Activated naive CD4-positive, alpha-beta T cell treated with anti-CD3 and anti-CD28 coated beads, Interleukin-2, amount 50 U/mL, for 16 hours (primary cell): ENCODE data around the gene ISLR.

Experiments
- DNase-seq: peaks from one replicate; pipeline ENCODE4 v3.0.0-alpha.2; 2020

ISLR gene

GRCh38 chr15:74216949-74217348 lies 43.4 kb downstream of the ISLR start:
- no peak for DNase-seq

DNA sequence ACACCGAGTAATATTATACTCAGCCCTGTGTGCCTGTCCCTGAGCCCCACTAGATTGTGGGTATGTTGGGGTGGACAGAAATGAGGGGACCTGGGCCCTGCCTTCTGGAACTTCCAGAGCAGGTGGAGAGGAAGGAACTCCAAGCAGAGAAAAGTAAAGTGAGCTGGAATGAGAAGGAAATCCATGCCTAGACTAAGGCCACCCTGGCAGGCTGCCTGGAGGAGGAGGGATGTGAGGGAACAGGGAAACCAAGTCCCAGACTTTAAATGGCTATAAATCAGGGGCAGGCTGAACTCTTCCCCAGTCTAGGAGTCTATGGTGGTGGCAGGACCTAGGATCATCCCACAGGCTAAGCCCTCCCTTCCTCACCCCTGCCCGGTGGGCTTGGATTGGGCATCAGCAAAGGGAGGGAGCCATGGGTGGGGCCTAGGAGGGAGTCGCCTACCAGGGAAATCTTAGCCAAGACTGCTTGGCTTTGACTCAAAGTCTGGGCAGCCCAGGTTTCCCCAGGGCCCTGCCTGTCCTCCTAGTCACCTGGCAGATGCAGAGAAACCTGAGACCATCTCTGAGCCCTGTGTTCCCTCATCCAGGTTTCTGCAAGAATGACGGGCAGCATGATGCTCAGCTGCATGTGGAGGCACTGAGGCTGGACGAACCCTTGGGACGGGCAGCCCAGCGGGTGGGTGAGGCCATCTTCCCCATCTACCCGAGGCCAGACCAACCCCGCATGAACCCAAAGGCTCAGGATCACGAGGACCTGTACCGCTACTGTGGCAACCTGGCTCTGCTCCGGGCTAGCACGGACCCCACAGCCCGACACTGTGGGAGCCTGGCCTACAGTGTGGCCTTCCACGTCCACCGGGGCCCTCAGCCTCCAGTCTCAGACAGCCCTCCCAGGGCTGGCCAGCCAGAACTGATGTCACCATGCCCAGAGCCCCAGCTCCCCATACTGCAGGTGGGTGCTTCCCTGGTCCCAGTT lies 44.7 kb downstream of the ISLR start:
- DNase-seq = no peak

DNA sequence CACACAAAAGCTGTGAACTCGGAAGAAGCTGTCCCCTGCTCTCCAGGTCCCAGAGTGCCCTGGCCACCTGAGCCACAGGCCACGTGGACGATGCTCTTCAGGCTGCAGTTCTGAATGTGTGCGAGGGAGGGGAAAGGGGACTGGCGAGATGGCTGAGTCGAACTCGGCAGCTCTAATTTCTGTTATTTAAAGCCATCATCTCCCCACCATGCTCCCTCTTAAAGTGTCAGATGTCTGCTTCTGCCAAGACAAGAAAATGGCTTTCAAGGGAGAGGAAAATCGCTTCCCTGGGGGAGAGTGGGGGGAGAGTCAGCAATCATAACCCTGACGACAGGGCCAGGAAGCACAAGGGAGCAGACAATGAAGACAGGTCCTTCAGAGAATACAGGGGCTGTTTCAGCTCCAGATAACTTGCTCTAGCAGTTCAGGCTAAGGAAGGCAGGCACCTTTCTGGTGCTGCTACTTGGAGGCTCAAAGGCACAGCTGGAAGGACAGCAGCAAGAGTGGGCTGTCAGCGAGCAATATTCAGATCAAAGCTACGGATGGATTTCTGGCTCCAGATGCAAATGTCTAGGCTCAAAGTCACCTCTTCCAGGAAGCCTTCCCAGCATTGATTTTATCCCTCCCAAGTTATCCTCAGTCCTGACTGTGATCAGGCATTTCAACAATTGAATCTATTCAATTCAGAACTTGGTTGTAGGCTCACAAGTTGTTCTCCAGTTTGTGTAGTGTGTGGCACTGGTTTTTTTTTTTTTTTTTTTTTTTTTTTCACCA lies 47.2 kb downstream of the ISLR start:
- DNase-seq = no peak

GRCh38 chr15:74221399-74222239 lies 48.1 kb downstream of the ISLR start:
- DNase-seq = no peak

DNA sequence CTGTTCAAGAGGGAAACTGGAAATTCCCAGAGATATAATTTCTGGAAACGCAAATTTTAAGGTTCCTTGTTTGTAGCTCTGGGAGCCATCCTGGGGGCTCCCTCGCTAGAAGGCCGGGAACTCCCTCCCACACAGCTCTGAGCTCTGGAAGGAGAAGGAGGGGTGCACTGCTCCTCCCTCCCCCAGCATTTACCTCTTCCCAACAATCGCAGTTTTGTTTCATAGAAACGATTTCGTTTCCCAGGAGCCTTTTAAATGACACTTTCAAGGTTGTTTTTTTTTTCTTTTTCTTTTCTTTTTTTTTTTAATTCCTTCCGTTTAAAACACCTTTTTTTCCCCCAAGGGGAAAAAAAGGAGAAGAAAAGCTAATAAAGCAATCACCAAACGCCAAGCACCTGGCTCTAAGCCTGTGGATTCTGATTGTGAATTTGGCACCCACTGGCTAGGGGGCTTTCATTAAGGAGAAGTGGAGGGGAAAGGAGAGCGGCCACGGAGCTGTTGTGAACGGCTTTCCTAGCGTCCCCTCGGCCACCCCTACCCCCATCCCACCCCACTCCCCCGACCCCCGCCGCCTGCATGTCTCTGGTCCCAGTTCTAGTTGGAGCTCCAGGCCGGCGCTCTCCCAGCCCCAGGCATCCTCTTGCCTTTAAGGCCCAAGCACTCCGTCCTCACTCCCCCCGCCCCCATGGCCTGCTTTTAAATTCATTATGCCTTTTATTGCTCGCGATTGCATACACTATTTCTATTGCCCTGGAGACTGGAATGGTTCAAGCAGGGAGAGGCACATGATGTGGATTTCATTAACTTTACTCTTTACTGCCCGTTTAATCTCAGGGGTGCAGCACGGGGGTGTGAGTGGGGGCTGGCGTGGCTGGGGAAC lies 49.0 kb downstream of the ISLR start:
- no peak for DNase-seq

- no peak for DNase-seq
These were observed 52.4 kb downstream of the ISLR start for GRCh38 chr15:74225928-74226327.
